H1 (cell line): ENCODE measurements around the gene IL9. TPM values are rescaled to one million over a fixed set of nuclear protein-coding genes. Genes with fewer than 3 reads are reported as not detected.

ENCODE experiments used
- CTCF ChIA-PET: fragments of 300-600 bp; sonication (Branson Sonifier 250); formaldehyde crosslinking; loops from one replicate; lab custom pipeline; 2021; ENCODE audit not compliant: partially characterized antibody; lab: Charles Lee
- POLR2A ChIA-PET: fragments of 300-600 bp; sonication (Branson Sonifier 250); formaldehyde crosslinking; loops from one replicate; lab custom pipeline; 2021; ENCODE audit warnings: inconsistent platforms; ENCODE audit not compliant: partially characterized antibody; lab: Charles Lee
- DNase-seq, 2 experiments: peaks; one replicate each; pipeline versions ENCODE4 v3.0.0 to v3.0.0-alpha.2; 2010 to 2022; ENCODE audit warnings: low spot score in 2 of 2, low read depth in 1 of 2, mixed read lengths in 1 of 2
- FAIRE-seq: peaks from 2 replicates; lab custom pipeline; 2011; peaks lifted over from hg19 to GRCh38; lab: Jason Lieb, UNC
- H2AFZ ChIP-seq: 2 replicates; pipeline ENCODE4 v1.8.1; 2012; ENCODE audit warnings: low read length, inconsistent platforms
- H2AK5ac ChIP-seq: 2 replicates; pipeline ENCODE4 v1.6.1; 2013; ENCODE audit warnings: low read depth, low read length
- H2BK120ac ChIP-seq: replicated peaks from 2 replicates; pipeline ENCODE3; 2013; ENCODE audit warnings: low read depth, low read length, inconsistent platforms
- H2BK12ac ChIP-seq: 2 replicates; pipeline ENCODE4 v1.6.1; 2013; ENCODE audit warnings: low read depth, low read length
- H2BK15ac ChIP-seq: 2 replicates; pipeline ENCODE4 v1.6.1; 2013; ENCODE audit warnings: low read length
- H2BK20ac ChIP-seq: 2 replicates; pipeline ENCODE4 v1.6.1; 2013; ENCODE audit warnings: low read length
- H2BK5ac ChIP-seq: 2 replicates; pipeline ENCODE4 v1.6.1; 2013; ENCODE audit warnings: low read depth, low read length
- H3K14ac ChIP-seq: 2 replicates; pipeline ENCODE4 v1.6.1; 2013; ENCODE audit warnings: inconsistent platforms; ENCODE audit not compliant: insufficient read length
- H3K18ac ChIP-seq: 2 replicates; pipeline ENCODE4 v1.6.1; 2013; ENCODE audit warnings: low read length; ENCODE audit errors: extremely low read depth
- H3K23ac ChIP-seq: 2 replicates; pipeline ENCODE4 v1.6.1; 2013; ENCODE audit warnings: inconsistent platforms; ENCODE audit not compliant: insufficient read length
- H3K23me2 ChIP-seq: 2 replicates; pipeline ENCODE4 v1.6.1; 2013; ENCODE audit warnings: low read depth, low read length
- H3K27ac ChIP-seq: 2 replicates; pipeline ENCODE4 v1.6.1; 2011; ENCODE audit warnings: low read depth, low read length, inconsistent platforms
- H3K27me3 ChIP-seq, 4 experiments: replicated peaks in 1 of 4; 1 replicate in 1 of 4; 2 replicates in 3 of 4; pipeline versions ENCODE4 v1.6.1 to v1.8.1; 2011 to 2013; ENCODE audit warnings: low read length in 3 of 4, mild to moderate bottlenecking in 3 of 4, inconsistent platforms in 2 of 4, mixed read lengths in 2 of 4, moderate library complexity in 1 of 4; ENCODE audit not compliant: control insufficient read depth in 3 of 4, insufficient read depth in 3 of 4; ENCODE audit errors: extremely low read depth in 1 of 4
- H3K36me3 ChIP-seq, 4 experiments: 2 replicates each; pipeline versions ENCODE4 v1.6.1 to v1.8.1; 2011 to 2013; ENCODE audit warnings: mild to moderate bottlenecking in 4 of 4, low read length in 3 of 4, moderate library complexity in 2 of 4, control low read depth in 1 of 4, inconsistent platforms in 1 of 4; ENCODE audit not compliant: insufficient read depth in 4 of 4, control insufficient read depth in 2 of 4
- H3K4ac ChIP-seq: replicated peaks from 2 replicates; pipeline ENCODE3; 2013; ENCODE audit warnings: low read length, low read depth, mixed read lengths, inconsistent platforms; ENCODE audit not compliant: insufficient read length
- H3K4me1 ChIP-seq, 4 experiments: replicated peaks in 1 of 4; 1 replicate in 1 of 4; 2 replicates in 3 of 4; pipeline versions ENCODE4 v1.6.1 to v1.8.1; 2011 to 2013; ENCODE audit warnings: low read length in 3 of 4, inconsistent platforms in 2 of 4, mixed read lengths in 1 of 4; ENCODE audit not compliant: insufficient read depth in 4 of 4, control insufficient read depth in 3 of 4
- H3K4me2 ChIP-seq, 2 experiments: 2 replicates each; pipeline versions ENCODE4 v1.6.1 to v1.8.1; 2011 to 2013; ENCODE audit warnings: low read depth in 2 of 2, low read length in 2 of 2, control low read depth in 1 of 2, inconsistent platforms in 1 of 2, mild to moderate bottlenecking in 1 of 2; ENCODE audit not compliant: insufficient read depth in 1 of 2
- H3K4me3 ChIP-seq, 4 experiments: fragments of 200-600, 300-600 bp in 1 of 4; sonication (generic), shearing (Covaris generic), sonication (Bioruptor Twin) in 1 of 4; 2 replicates each; pipeline versions ENCODE4 v1.5.1 to v1.8.1; 2011 to 2016; ENCODE audit warnings: low read length in 4 of 4, low read depth in 3 of 4, control low read depth in 2 of 4, inconsistent platforms in 2 of 4, mild to moderate bottlenecking in 2 of 4, mixed read lengths in 1 of 4, moderate library complexity in 1 of 4; ENCODE audit not compliant: insufficient read depth in 2 of 4; ENCODE audit errors: extremely low read depth in 1 of 4
- H3K56ac ChIP-seq: replicated peaks from 2 replicates; pipeline ENCODE3; 2013; ENCODE audit warnings: low read depth, mild to moderate bottlenecking, mixed read lengths, low read length, inconsistent platforms; ENCODE audit not compliant: insufficient read length
- H3K79me1 ChIP-seq: 2 replicates; pipeline ENCODE4 v1.6.1; 2013; ENCODE audit warnings: low read depth, low read length, control low read depth
- H3K79me2 ChIP-seq, 2 experiments: 2 replicates each; pipeline versions ENCODE4 v1.6.1 to v1.8.1; 2012 to 2013; ENCODE audit warnings: low read length in 2 of 2, mild to moderate bottlenecking in 2 of 2, inconsistent platforms in 1 of 2; ENCODE audit not compliant: insufficient read depth in 2 of 2, control insufficient read depth in 1 of 2
- H3K9ac ChIP-seq, 4 experiments: replicated peaks in 1 of 4; 1 replicate in 1 of 4; 2 replicates in 3 of 4; pipeline versions ENCODE4 v1.6.1 to v1.8.1; 2011 to 2013; ENCODE audit warnings: low read depth in 3 of 4, low read length in 3 of 4, control low read depth in 2 of 4, mild to moderate bottlenecking in 2 of 4, moderate library complexity in 2 of 4, inconsistent platforms in 1 of 4; ENCODE audit errors: extremely low read depth in 1 of 4
- H3K9me3 ChIP-seq, 2 experiments: 2 replicates each; pipeline versions ENCODE4 v1.6.1 to v1.8.1; 2012 to 2013; ENCODE audit warnings: mild to moderate bottlenecking in 2 of 2, moderate library complexity in 2 of 2, control low read depth in 1 of 2, inconsistent platforms in 1 of 2, low read depth in 1 of 2, low read length in 1 of 2, mixed read lengths in 1 of 2; ENCODE audit not compliant: insufficient read depth in 2 of 2
- H4K20me1 ChIP-seq, 2 experiments: replicated peaks in 1 of 2; 2 replicates each; pipeline versions ENCODE3 to v1.8.1; 2011 to 2013; ENCODE audit warnings: inconsistent platforms in 2 of 2, low read length in 2 of 2, mild to moderate bottlenecking in 1 of 2; ENCODE audit not compliant: insufficient read depth in 2 of 2, control insufficient read depth in 1 of 2
- H4K5ac ChIP-seq: 2 replicates; pipeline ENCODE4 v1.6.1; 2013; ENCODE audit warnings: low read length, low read depth, mixed read lengths, inconsistent platforms; ENCODE audit not compliant: insufficient read length
- H4K8ac ChIP-seq: 2 replicates; pipeline ENCODE4 v1.8.0; 2013; ENCODE audit warnings: mild to moderate bottlenecking, moderate library complexity, low read length, inconsistent platforms; ENCODE audit not compliant: insufficient read depth; ENCODE audit errors: extremely low read depth
- H4K91ac ChIP-seq: replicated peaks from 2 replicates; pipeline ENCODE3; 2013; ENCODE audit warnings: low read length, mixed read lengths, inconsistent platforms; ENCODE audit not compliant: insufficient read length
- ATF3 ChIP-seq: IDR thresholded peaks from 2 replicates; pipeline ENCODE4 v1.6.1; 2011; ENCODE audit warnings: low read depth, mild to moderate bottlenecking, low read length; ENCODE audit not compliant: insufficient read depth
- BRCA1 ChIP-seq: IDR thresholded peaks from 2 replicates; pipeline ENCODE4 v1.6.1; 2012; ENCODE audit warnings: low read depth, low read length, improper control_type of control experiment
- CBX5 ChIP-seq: fragments of 300-800, 300-1000 bp; sonication (generic); IDR thresholded peaks from 2 replicates; pipeline ENCODE4 v1.7.1; 2016; ENCODE audit warnings: antibody characterized with exemption, low read length, low read depth
- CBX8 ChIP-seq: fragments of 300-800, 300-1000 bp; sonication (generic); IDR thresholded peaks from 2 replicates; pipeline ENCODE4 v1.7.1; 2016; ENCODE audit warnings: low read depth, low read length, borderline replicate concordance
- CHD1 ChIP-seq: IDR thresholded peaks from 2 replicates; pipeline ENCODE4 v1.6.1; 2012; ENCODE audit warnings: low read depth, low read length, improper control_type of control experiment
- JUN ChIP-seq: IDR thresholded peaks from 2 replicates; pipeline ENCODE4 v1.6.1; 2011; ENCODE audit warnings: low read depth, mild to moderate bottlenecking, improper control_type of control experiment, low read length
- KDM1A ChIP-seq: fragments of 200-600, 300-600 bp; sonication (generic); IDR thresholded peaks from 2 replicates; pipeline ENCODE4 v1.7.1; 2016; ENCODE audit warnings: mild to moderate bottlenecking, low read length, borderline replicate concordance
- NANOG ChIP-seq: IDR thresholded peaks from 2 replicates; pipeline ENCODE4 v1.6.1; 2011; ENCODE audit warnings: low read length, low read depth, mild to moderate bottlenecking, inconsistent platforms; ENCODE audit not compliant: insufficient read depth, poor library complexity, severe bottlenecking
- PHF8 ChIP-seq: fragments of 200-600 bp; sonication (generic); conservative IDR thresholded peaks from 2 replicates; pipeline ENCODE4 v1.7.1; 2012; ENCODE audit warnings: low read depth, mild to moderate bottlenecking, inconsistent platforms, low read length, moderate library complexity
- RFX5 ChIP-seq: IDR thresholded peaks from 2 replicates; pipeline ENCODE4 v1.6.1; 2011; ENCODE audit warnings: low read depth, low read length, improper control_type of control experiment, borderline replicate concordance
- SIN3A ChIP-seq, 2 experiments: IDR thresholded peaks in 1 of 2; conservative IDR thresholded peaks in 1 of 2; 2 replicates each; pipeline ENCODE4 v1.6.1; 2011 to 2012; ENCODE audit warnings: low read length in 2 of 2, improper control_type of control experiment in 1 of 2, low read depth in 1 of 2, mild to moderate bottlenecking in 1 of 2
- SRF ChIP-seq: IDR thresholded peaks from 2 replicates; pipeline ENCODE4 v1.6.1; 2011; ENCODE audit warnings: mild to moderate bottlenecking, low read depth, low read length, moderate library complexity
- USF2 ChIP-seq: IDR thresholded peaks from 2 replicates; pipeline ENCODE4 v1.6.1; 2011; ENCODE audit warnings: low read length, improper control_type of control experiment
- ZNF274 ChIP-seq: IDR thresholded peaks from 2 replicates; pipeline ENCODE4 v1.7.0; 2012; ENCODE audit warnings: low read length, borderline replicate concordance; ENCODE audit errors: extremely low read depth
- polyA plus RNA-seq, 7 experiments: library from polyadenylated mRNA; depleted of rRNA in 3 of 7; stranded (reverse) in 5 of 7; unstranded in 2 of 7; fragments of >200 nt in 5 of 7; fragments of 200-250 nt in 2 of 7; gene quantifications; 1 replicate in 5 of 7; 2 replicates in 1 of 7; 4 replicates in 1 of 7; pipeline versions ENCODE4 v1.2.1 to v1.2.3, GENCODE V29; 2011 to 2013; ENCODE audit warnings: missing spikeins in 2 of 7, mixed read lengths in 2 of 7
- total RNA-seq: library from RNA; stranded (reverse); fragmentation: NEBNext Ultra II Directional; extraction: Animal tissue kit (Norgen Biotek cat#: 25700); gene quantifications from 2 replicates; pipeline ENCODE4 v1.2.1, GENCODE V29; 2021

IL9 gene
- total and polyA plus RNA-seq, 2 of the 8 experiments (the other 6 are each of a cell fraction or from before 2014, with no cell fraction given): not detected

- H2AFZ ChIP-seq: no peak overlapping the region
- no peaks in the 10 kb centered on the region for H4K20me1 ChIP-seq
- no peak overlapping the region for H2AK5ac ChIP-seq
- no peak overlapping the region for H3K4me3 ChIP-seq
- no peak overlapping the region for H2BK20ac ChIP-seq
- no peak overlapping the region for H4K91ac ChIP-seq
- H3K23ac ChIP-seq: no peak overlapping the region
- H3K79me1 ChIP-seq: no peaks in the 10 kb centered on the region
- no peak overlapping the region for H3K4me2 ChIP-seq
- no peak overlapping the region for H3K18ac ChIP-seq
- H3K9ac ChIP-seq: no peak overlapping the region
- H3K56ac ChIP-seq: no peak overlapping the region
- H3K79me2 ChIP-seq: no peaks in the 10 kb centered on the region
- H3K14ac ChIP-seq: no peak overlapping the region
- CTCF ChIA-PET: interaction anchor here (1.2 kb wide), 1 partner anchor 27 kb away, joined by 3 read pairs; no protein-coding TSS in a partner anchor
- no peaks in the 10 kb centered on the region for H3K27me3 ChIP-seq
- DNase-seq: no peak
- no peak overlapping the region for H2BK15ac ChIP-seq
- no peak for FAIRE-seq
- H2BK120ac ChIP-seq: no peak overlapping the region
- no peak overlapping the region for H4K8ac ChIP-seq
- H2BK12ac ChIP-seq: no peak overlapping the region
- H3K9me3 ChIP-seq: no peaks in the 10 kb centered on the region; a peak in 1 of 4 replicates
- H3K36me3 ChIP-seq: no peaks in the 10 kb centered on the region
- no peak overlapping the region for H2BK5ac ChIP-seq
- H3K27ac ChIP-seq: no peak overlapping the region
- POLR2A ChIA-PET: no interaction called here
- no peaks in the 10 kb centered on the region; the same call in 1 of the 2 replicates for H3K23me2 ChIP-seq
- no peak overlapping the region for H3K4ac ChIP-seq
- no peak overlapping the region for H4K5ac ChIP-seq
- no peaks in the 10 kb centered on the region for H3K4me1 ChIP-seq
- TF ChIP-seq ATF3 (no peak), NANOG (no peak), SRF (no peak), CHD1 (no peak), CBX8 (no peak), RFX5 (no peak), KDM1A (no peak), USF2 (no peak), PHF8 (no peak), ZNF274 (no peak), BRCA1 (no peak), JUN (no peak), CBX5 (no peak), SIN3A (conservative IDR thresholded peaks at IDR 0.05 in 1 of 2, IDR thresholded peaks at IDR 0.05 in 1 of 2; ENCODE audit: low read depth in 1 of 2, low read length in 2 of 2) (no peak)
Observed at GRCh38 chr5:135862086-135862485, 33.6 kb downstream of the IL9 start.
